T1000 (cell line): Measurements from ENCODE around the gene KIF20A.
A peak's percentile ranks its signal among the peaks of the same experiment; 100 is the strongest.
"Not testable (repeated sequence)": the region's sequence is repeated elsewhere in the genome, so short reads cannot be mapped to it uniquely, and the experiment has no call there.

ENCODE experiments used
- DNase-seq: peaks from one replicate; lab custom pipeline; 2025; ENCODE audit warnings: mixed read lengths; lab: John Stamatoyannopoulos, UW

Gene KIF20A

DNA sequence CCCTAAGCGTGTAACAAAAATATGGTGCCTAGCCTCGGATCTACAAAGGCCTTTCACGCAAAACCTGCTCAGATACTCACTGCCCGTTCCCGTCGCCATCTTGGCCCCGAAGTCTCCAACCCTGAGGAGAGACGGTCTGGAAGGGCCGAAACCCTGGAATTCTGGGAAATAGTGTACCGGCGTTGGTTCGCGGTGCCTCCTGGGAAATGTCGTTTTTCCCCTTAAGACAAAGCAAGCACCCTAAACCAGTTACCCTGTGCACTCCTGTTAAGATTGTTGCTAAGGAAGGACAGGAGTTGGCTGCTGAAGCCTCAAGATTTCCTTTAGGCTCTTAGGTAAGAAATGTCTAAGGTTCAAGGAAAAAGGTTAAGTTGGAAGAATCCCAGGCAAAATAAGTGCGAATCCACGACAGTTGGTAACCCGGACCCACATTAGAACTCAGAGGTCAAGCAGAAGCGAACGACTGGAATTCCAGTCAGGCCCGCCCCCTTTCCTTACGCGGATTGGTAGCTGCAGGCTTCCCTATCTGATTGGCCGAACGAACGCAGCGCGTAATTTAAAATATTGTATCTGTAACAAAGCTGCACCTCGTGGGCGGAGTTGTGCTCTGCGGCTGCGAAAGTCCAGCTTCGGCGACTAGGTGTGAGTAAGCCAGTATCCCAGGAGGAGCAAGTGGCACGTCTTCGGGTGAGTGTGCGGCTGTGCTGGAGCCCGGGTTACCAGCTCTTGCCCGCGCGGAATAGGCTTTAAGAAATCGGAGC, at the start of gene KIF20A, which contains the start of gene BRD8:
Gene KIF20A, plus strand, starts transcription at position 597 of the 761 bp plus-strand sequence. CDS start 569 bp downstream, outside the sequence.
Gene BRD8, minus strand, starts transcription at position 115 of the 761 bp plus-strand sequence. Its CDS starts 16 bp downstream, at position 99.
- DNase-seq = peak; percentile 86

DNA sequence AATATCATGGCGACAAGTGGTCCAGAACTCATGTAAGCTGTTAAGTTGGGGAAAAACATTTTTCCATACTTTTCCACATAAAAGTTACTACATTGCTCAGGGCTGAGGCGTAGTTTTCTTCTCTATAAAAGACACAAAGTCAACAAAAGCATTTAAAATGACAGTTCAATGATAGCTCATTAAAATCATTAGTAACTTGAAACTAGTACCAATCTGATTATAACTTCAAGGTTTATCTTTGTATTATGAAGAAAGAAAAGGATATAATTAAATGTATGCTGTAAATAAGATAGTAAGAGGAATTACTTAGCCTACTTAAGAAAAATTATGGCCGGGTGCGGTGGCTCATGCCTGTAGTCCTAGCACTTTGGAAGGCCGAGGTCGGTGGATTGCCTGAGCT, 49.6 kb upstream of the KIF20A start:
- no peak for DNase-seq

DNA sequence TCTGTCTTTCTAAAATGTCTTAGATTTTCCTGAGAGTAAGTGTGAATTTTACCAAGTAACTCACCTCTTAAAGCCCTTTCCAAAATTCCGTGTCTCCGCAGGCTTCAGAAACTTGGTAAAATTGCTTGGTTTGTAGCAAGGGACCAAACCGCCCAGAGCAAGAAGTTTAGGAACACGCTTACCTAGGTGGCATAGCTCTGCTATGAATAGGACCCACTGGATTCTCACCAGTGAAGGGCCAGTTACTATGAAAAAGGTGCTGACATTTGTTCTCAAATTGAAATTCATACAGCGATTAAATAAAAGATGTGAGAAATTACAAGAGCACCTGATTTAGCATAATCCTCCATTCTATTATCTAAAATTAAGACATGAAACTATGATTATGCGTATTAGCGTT, 46.4 kb upstream of the KIF20A start:
- no peak for DNase-seq

DNA sequence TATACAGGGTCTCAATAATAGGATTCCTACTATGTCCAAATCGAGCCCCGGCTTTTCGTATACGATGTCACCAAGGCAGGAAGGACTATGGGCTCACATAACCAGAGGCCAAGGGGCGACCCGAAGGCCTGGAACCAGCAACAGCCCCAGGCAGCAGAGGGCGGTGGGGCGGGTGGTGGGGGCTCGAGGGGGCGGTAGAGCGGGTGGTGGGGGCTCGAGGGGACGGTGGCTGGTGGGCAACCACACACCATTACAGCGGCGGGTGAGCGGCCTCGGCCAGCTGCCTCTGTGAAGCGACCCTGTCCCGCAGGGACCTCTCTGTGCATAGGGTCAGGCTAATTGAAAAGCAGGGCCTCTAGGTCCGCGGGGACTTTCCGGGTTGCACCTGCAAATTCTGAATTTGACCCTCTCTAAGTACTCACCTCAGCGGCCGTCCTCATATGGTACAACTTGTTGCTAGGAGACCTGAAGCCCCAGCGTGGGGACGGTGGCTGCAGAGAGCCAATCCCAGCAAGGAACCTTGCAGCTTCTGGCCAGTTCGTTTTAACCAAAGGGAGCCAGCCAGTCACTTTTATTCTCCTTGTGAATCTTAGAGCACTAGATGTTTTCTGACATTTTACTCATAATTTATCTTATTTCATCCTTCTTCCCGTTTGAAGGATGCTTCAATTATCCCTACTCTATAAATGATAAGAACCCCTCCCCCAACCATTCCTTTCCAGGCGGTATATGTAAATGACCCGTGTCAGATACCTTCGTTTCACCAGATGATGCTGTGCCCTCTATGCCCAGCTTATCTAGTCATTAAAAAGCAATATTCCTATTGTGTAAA, 39.7 kb upstream of the KIF20A start, which contains the start of gene NME5:
Gene NME5, minus strand, starts transcription at position 480 of the 832 bp plus-strand sequence. CDS start 648 bp downstream, outside the sequence.
- DNase-seq = no peak

DNA sequence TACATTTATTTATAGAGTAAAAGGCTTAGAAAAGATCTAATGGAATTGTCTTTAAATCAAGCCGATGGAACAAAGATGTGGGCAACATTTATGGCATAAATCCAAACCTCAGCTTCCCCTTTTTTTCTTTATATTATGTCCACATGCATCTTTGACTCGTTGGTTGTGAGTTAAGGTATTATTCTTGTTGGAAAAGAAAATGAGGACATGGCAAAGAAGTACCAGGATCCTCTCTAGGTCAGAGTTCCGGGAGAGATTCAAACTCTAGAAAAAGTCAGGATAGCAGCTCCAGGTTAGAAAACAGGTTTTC, 39.2 kb upstream of the KIF20A start:
- DNase-seq = no peak

DNA sequence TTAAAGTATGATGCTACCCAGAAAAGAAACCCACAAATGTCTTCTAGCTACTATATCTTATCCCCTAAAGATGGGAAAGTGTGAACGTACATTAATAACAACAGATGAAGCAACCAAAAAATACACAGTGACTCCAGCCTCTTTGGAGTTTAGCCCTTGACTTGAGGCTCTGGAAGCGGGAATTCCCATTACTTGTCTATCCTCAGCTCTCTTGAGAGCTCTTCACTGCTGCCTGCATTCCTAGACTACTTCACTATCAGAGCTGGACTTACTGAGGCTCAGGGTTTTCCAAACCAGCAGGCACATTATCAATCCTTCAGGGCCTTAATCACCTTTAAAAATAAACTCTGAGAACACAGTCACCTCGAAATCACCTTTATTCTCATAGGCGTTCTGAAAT, 38.6 kb upstream of the KIF20A start:
- no peak for DNase-seq

DNA sequence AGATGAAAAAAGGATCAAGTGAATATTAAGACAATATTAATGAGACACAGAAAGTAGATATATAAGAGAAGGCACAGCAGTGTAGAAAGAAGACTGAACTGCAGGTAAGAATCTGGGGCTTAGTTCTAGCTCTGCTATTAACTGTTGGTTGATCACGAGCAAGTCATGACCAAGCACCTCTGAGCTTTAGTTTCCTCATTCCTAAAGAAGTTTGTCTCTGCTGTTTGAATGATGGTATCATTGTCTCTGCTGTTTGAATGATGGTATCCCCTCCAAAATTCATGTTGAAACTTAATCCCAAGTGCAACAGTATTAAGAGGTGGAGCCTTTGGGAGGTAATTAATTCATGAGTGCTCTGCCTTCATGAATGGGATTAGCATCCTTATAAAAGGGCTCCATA, 37.2 kb upstream of the KIF20A start:
- no peak for DNase-seq

DNA sequence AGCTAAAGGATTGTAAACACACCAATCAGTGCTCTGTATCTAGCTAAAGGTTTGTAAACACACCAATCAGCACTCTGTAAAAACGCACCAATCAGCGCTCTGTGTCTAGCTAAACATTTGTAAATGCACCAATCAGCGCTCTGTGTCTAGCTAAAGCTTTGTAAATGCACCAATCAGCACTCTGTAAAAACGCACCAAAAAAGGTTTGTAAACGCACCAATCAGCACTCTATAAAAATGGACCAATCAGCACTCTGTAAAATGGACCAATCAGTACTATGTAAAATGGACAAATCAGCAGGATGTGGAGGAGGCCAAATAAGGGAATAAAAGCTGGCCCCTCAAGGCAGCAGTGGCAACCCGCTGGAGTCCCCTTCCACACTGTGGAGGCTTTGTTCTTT, 35.3 kb upstream of the KIF20A start:
- DNase-seq = not testable (repeated sequence)

DNA sequence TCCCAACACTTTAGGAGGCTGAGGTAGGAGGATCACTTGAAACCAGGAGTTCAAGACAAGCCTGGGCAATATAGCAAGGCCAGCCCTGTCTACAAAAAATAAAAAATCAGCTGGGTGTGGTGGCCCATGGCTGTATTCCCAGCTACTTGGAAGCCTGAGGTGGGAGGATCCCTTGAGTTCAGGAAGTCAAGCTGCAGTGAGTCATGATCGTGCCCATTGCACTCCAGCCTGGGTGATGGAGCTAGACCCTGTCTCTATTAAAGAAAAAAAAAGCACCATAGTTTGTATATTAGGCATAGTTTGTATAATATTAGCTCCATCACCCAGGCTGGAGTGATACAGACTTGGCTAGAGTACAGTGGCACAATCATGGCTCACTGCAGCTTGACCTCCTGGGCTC, 30.1 kb upstream of the KIF20A start:
- no peak for DNase-seq

DNA sequence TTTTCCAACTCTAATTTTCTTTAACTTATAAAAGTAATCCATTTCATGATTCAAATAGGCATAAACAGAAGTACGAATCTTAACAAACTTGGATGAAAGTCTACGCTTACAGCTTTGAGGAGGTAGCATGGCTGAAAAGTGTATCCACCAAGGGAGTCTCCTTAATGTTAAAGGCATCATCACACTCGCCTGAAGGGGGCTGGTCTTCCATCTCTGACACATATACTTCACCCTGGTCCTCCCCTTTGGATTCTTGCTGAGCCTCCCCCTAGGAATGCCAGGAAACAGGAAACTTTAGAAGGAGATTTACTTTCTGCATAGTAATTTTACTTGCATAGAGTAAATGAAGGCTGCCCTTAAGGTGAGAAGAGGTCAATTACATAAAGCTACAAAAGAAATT, 29.4 kb upstream of the KIF20A start:
- no peak for DNase-seq

DNA sequence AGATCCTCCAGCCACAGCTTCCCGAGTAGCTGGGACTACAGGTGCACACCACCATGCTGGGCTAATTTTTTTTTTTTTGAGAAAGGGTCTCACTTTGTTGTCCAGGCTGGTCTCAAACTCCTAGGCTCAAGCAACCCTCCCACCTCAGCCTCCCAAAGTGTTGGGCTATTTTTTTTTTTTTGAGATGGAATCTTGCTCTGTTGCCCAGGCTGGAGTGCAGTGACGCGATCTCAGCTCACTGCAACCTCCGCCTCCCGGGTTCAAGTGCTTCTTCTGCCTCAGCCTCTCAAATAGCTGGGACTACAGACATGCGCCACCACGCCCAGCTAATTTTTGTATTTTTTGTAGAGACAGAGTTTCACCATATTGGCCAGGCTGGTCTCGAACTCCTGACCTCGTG, 22.9 kb upstream of the KIF20A start:
- not testable (repeated sequence) for DNase-seq

DNA sequence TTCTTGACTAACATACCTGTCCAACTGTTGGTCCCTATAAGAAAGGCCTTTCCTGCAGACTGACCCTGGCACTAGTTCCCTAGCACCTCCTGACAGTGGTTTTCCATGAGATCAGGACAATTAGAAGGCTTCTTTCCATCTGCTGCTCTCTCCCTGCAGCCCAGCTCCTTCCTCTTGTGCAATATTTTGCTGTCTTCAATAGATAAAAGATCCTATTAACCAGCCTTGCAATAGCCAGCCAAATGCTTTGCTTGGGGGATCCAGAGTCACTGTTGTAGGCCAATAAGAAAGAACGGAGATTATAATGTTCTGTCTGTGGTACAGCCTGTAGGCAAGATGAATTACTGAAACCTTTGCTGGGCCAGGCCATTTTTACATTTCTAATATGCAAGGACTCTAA, 21.3 kb upstream of the KIF20A start:
- no peak for DNase-seq

DNA sequence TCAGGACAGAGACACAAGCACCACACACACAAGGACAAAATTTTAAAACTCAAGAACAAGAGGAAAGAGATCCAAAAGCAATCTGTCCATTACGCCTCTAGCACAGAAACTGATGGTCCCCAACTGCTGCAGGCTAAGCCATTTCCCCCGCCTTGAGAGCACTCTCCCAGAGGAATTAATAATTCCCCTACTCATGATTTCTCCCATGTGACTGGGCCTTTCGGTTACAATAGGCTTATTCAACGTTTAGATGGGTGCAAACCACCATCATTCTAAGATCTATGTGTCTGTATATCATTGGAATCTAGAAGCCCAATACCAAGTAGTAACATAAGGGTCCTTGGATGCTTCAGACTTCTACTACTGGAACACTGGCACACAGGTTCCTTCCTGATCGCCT, 19.2 kb upstream of the KIF20A start:
- DNase-seq = no peak

DNA sequence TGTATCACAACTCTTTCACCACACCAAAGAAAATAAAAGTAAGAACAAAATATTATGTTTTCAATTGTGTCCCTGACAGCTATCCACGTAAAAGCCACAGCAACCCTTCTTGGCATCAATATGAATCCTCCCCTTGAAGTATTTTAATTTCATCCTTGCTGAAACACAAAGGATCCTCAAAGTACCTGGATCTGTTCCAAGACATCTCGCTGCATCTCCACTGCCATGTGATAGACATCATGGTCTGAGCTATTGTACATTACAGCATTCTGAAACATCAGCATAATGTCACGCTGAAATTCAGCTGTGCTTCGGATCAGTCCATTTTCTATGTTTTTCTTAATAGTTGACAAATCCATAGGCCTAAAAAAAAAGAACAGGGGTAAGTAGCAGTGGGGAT, 18.2 kb upstream of the KIF20A start:
- DNase-seq = no peak

DNA sequence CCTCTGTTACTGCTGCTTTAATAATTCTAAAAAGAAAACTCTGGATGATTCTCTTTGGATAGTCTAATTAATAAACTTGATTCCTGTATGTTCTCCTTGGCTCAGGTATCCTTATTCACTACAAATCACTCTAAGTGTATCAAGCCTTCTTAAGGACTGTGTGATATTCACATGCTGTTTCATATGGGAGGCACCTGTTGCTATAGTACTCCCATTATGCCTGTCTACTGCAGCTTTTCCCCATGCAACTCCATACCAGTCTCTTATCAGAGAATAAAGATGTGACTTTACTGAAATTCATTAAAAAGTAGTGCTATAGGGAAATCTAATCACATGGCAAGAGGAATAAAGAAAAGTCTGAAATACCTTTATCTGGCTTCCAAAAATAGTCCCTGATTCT, 15.2 kb upstream of the KIF20A start:
- no peak for DNase-seq

DNA sequence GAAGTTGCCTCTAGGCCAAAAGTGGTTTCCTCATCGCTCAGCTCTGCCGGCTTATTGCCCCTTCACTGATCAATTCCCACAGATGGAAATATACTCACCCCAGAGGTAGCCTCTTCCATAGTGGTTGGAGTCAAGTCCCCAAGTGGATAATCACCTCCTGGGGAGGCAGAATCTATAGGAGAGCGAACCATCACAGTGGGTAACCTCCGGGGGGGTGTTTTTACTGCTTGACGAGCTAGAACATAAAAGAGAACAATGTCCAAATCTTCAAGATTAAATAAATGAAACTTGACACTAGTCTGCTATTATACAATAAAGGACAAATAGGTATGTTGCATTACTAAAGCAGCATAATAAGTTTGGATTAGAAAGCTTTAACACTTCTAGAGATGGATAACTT, 9.8 kb upstream of the KIF20A start:
- DNase-seq = no peak

DNA sequence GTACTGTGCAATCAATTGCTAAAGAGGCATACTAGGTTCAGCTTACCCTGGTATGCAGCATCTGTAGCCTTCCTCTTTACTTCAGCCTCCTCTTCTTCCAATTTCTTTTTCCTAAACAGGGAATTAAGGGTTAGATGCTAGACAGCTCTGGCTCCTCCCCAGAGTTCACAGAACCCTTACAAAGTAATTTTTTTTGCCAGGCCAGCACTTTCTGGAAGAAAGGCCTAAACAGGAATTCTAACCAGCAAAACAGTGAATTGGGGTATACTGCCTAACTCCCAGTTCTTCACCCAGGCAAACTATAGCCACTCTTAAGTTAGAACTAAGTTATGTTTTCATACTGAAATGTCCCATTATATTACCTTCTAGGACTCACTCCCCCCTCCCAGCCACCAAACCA, 8.6 kb upstream of the KIF20A start:
- DNase-seq = no peak

DNA sequence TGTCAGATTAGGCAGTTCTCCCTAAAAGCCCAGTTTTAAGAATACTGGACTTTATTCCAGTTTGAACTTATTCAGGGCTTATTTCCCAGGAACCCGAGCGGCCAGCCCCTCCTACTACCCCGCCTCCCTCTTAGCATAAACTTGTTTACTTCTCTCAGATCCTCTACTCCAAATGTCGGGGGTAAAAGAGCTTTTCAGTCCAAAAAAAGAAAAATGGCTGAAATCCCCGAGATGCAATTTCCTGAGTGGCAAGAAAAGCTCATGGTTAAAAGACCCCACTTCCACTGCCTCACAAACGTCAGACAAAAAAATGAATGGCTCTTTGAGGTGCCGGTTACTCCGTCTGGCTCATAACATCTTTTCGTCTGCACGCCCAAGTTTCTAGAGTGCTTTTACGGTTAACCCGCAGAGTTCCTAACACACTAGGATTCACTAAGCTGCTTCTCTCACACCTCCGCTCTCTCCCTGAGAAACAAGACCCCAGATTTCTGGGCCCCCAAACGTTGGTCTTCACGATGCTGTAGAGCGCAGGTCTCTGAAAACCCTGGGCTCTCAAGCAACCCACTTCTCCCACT, 884 bp upstream of the KIF20A start:
- no peak for DNase-seq

DNA sequence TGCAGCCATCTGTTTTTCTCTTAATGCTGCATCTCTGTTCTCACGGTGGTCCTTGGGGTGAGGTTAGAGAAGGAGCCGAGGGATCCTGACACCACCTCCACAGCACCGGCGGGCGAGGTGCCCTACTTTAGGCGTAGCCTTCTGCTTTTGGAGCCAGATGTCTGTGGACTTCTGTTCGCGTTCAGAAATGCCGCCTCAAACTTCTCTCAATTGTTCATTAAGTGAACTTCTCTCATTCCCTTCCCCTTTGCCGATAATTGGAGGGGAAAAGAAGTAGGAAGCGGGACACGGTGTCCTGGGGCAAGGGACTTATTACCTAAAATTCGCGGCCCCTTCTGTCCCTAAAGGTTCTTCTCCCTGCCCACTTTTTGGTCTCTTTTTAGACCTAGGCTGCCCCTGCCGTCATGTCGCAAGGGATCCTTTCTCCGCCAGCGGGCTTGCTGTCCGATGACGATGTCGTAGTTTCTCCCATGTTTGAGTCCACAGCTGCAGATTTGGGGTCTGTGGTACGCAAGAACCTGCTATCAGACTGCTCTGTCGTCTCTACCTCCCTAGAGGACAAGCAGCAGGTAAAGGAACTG, 455 bp downstream of the KIF20A start:
- no peak for DNase-seq

DNA sequence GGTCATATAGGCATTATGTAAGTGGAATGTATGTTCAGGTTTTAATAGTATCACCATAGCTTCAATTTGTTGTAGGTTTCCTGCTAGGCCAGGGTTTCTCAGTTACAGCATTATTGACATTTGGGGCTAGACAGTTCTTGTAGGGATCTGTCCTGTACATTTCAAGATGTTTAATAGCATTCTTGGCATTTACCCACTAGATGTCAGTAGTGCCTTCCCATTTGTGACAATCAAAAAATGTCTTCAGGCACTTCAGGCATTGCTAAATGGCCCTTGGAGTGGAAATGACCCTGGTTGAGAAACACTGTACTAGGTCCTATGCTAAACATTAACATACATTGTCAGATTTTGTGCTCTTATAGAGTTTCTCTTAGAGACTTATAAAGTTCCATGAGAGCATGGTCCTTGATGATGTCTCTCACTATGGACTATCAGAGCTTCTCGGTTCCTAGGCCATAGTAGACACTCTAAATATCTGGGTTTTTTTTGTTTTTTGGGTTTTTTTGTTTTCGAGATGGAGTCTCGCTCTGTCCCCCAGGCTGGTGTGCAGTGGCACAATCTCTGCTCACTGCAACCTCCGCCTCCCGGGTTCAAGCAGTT, 1.4 kb downstream of the KIF20A start:
- no peak for DNase-seq

DNA sequence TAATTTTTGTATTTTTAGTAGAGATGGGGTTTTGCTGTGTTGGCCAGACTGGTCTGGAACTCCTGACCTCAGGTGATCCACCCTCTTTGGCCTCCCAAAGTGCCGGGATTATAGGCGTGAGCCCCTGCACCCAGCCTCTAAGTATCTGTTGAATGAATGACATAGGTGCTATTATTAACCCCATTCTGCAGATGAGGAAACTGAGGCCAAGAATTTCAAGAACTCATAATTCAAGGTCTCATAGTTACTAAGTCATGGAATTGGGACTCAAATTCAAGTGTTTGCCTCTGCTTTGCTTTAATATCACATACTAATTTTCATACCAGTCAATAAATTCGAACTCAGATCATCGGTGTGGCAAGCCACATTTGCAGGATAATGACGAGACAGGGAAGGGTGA, 1.9 kb downstream of the KIF20A start:
- no peak for DNase-seq

DNA sequence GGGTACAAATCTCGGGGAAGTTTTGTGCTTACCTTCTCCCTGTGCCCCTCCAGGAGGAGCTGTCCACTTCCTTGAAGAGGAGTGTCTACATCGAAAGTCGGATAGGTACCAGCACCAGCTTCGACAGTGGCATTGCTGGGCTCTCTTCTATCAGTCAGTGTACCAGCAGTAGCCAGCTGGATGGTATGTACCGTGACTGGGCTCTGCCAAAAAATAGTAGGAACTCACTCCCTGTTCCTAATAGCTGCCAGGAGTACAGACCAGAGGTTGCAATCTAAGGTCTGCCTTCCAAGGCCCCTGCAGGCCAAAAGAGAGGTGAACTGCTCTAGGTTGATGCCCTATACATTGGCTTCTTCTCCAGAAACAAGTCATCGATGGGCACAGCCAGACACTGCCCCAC, 3.9 kb downstream of the KIF20A start:
- no peak for DNase-seq
